ENCODE results near the gene YWHAE. TPM values are rescaled to one million over a fixed set of nuclear protein-coding genes. Genes with fewer than 3 reads are reported as not detected.

Gene YWHAE
- total and polyA plus RNA-seq, 7 donors = 641 to 927 (median 820) TPM

GRCh38 chr17:1442187-1442586, 42.2 kb upstream of the YWHAE start:
- no peak overlapping the region for H3K27ac ChIP-seq
- TF ChIP-seq CTCF (IDR thresholded peaks at IDR 0.05) = no peak
- no peak for DNase-seq
- no peaks in the 10 kb centered on the region for H3K36me3 ChIP-seq (ENCODE audit: insufficient read depth in 1 of 2, low read depth in 1 of 2)
- H3K27me3 ChIP-seq (ENCODE audit: insufficient read depth in 3 of 3, low read length in 2 of 3) = no peaks in the 10 kb centered on the region
- 91 to 98% (median 96%) methylated on average over 4 of the region's 4 CpGs for WGBS, 3 donors
- no peaks in the 10 kb centered on the region for H3K9me3 ChIP-seq
- intact Hi-C loops (cut with DNase I) = no loop called here
- peaks cover 32% of the 10 kb centered on the region for H3K4me1 ChIP-seq
- H3K4me3 ChIP-seq = no peak overlapping the region
- no peak for ATAC-seq

- no peaks in the 10 kb centered on the region for H3K27me3 ChIP-seq (ENCODE audit: insufficient read depth in 3 of 3, low read length in 2 of 3)
- DNase-seq (no peak), ATAC-seq (no peak)
- peaks cover 0 to 11% of the 10 kb centered on the region in 2 donors for H3K36me3 ChIP-seq (ENCODE audit: insufficient read depth in 1 of 2, low read depth in 1 of 2)
- H3K4me1 ChIP-seq = peaks cover 20% of the 10 kb centered on the region
- H3K27ac ChIP-seq = no peak overlapping the region
- WGBS, 3 donors = 92 to 95% (median 94%) methylated on average over 8 of the region's 8 CpGs
- no peak overlapping the region for H3K4me3 ChIP-seq
- TF ChIP-seq CTCF (IDR thresholded peaks at IDR 0.05) = no peak
- H3K9me3 ChIP-seq = no peaks in the 10 kb centered on the region
- intact Hi-C loops (cut with DNase I) = no loop called here
These were observed 40.9 kb upstream of the YWHAE start for GRCh38 chr17:1440921-1441320.

- ATAC-seq (peak in 3 of 4 donors; percentile 64 to 73 (median 64)), DNase-seq (no peak)
- Histone ChIP-seq H3K4me1 (peaks cover 11% of the 10 kb centered on the region), H3K27ac (peak overlapping the region; percentile 25), H3K36me3 (ENCODE audit: insufficient read depth in 1 of 2, low read depth in 1 of 2) (peaks cover 8 to 32% of the 10 kb centered on the region in 2 donors), H3K9me3 (no peaks in the 10 kb centered on the region), H3K4me3 (no peak overlapping the region), H3K27me3 (ENCODE audit: insufficient read depth in 3 of 3, low read length in 2 of 3) (no peaks in the 10 kb centered on the region)
- 45 to 79% (median 63%) methylated on average over 11 of the region's 11 CpGs for WGBS, 3 donors
- TF ChIP-seq CTCF (IDR thresholded peaks at IDR 0.05) = no peak
- intact Hi-C loops (cut with DNase I) = no loop called here
These were observed 38.6 kb upstream of the YWHAE start for GRCh38 chr17:1438593-1439083.

- no peak for ATAC-seq
- WGBS, 3 donors = 87 to 91% (median 87%) methylated on average over 3 of the region's 3 CpGs
- no peak for TF ChIP-seq CTCF (IDR thresholded peaks at IDR 0.05)
- DNase-seq = no peak
- no peaks in the 10 kb centered on the region for H3K27me3 ChIP-seq (ENCODE audit: insufficient read depth in 3 of 3, low read length in 2 of 3)
- peaks cover 12 to 49% of the 10 kb centered on the region in 2 donors for H3K36me3 ChIP-seq (ENCODE audit: insufficient read depth in 1 of 2, low read depth in 1 of 2)
- H3K4me1 ChIP-seq = peaks cover 15% of the 10 kb centered on the region
- no peak overlapping the region for H3K27ac ChIP-seq
- intact Hi-C loops (cut with DNase I) = no loop called here
- no peaks in the 10 kb centered on the region for H3K9me3 ChIP-seq
- no peak overlapping the region for H3K4me3 ChIP-seq
These were observed 35.3 kb upstream of the YWHAE start for GRCh38 chr17:1435326-1435725.

GRCh38 chr17:1434150-1434549, 34.1 kb upstream of the YWHAE start:
- H3K36me3 ChIP-seq (ENCODE audit: insufficient read depth in 1 of 2, low read depth in 1 of 2) = peaks cover 12 to 51% of the 10 kb centered on the region in 2 donors
- DNase-seq = no peak

More at GRCh38 chr17:1434150-1434549, 34.1 kb upstream of the YWHAE start:
- no peak overlapping the region for H3K27ac ChIP-seq
- no peaks in the 10 kb centered on the region for H3K9me3 ChIP-seq
- peaks cover 21% of the 10 kb centered on the region for H3K4me1 ChIP-seq
- WGBS, 3 donors = 89 to 98% (median 96%) methylated on average over 3 of the region's 3 CpGs
- no peak for TF ChIP-seq CTCF (IDR thresholded peaks at IDR 0.05)
- H3K27me3 ChIP-seq (ENCODE audit: insufficient read depth in 3 of 3, low read length in 2 of 3) = no peaks in the 10 kb centered on the region
- no peak overlapping the region for H3K4me3 ChIP-seq
- intact Hi-C loops (cut with DNase I) = no loop called here
- no peak for ATAC-seq

Data from psoas muscle (tissue), 8 donors.